Smooth muscle cell of the brain vasculature (primary cell): Measurements from ENCODE around the gene ANG.
"Not testable (repeated sequence)": the region's sequence is repeated elsewhere in the genome, so short reads cannot be mapped to it uniquely, and the experiment has no call there.

Experiments used
- DNase-seq: peaks from one replicate; pipeline ENCODE4 v3.0.0-alpha.2; 2012; ENCODE audit warnings: low read depth, low spot score

ANG gene

DNA sequence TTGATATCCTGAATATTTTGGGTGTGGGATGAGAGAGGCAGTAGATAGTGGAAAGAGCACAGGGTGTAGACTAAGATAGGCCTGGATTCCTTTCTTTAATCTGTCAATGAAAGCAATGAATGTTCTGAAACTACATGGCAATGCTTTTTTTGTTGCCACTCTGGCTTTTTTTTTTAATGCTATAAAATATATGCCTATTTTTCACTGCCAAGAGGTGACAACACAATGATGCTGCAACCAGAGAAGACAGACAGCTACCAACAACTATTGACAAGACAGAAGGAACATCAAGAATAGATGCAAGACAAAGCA, 9.4 kb downstream of the ANG start:
- DNase-seq = no peak

DNA sequence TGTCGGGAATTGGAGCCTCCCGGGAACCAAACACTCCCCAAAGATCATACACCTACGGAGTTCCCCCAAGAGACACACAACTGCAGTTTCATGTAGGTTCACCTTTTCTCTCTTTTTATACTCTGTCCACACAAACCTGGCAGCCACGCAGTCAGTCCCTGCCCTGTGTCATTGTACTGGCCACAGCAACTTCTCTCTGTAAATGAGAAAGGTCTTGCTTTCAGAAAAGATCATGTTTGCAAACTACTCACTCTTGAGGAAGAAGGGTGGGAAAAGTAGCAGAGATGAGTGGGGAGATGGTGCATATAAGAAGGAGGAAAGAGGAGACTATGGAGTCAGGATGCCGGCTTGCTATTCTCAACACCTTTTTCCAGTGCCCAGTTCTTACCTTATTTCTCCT, 10.4 kb downstream of the ANG start:
- DNase-seq = no peak

DNA sequence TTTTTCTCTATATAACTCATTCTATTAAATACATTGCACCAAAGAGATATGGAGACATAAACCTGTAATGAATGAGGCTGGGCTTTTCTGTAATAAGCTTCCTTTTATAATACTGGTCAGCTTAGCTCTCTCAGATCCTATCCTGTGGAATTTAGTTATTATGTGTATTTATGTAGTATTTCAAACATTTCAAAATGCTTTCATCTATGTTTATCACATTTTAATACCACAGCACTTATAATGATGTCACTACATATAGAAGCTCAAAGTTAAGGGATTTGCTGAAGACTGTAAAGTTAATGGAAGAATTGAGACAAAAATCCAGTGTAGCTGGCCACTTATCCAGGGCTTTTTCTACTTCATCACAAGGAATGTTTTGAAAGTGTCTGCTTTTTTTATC, 11.4 kb downstream of the ANG start:
- DNase-seq = no peak

DNA sequence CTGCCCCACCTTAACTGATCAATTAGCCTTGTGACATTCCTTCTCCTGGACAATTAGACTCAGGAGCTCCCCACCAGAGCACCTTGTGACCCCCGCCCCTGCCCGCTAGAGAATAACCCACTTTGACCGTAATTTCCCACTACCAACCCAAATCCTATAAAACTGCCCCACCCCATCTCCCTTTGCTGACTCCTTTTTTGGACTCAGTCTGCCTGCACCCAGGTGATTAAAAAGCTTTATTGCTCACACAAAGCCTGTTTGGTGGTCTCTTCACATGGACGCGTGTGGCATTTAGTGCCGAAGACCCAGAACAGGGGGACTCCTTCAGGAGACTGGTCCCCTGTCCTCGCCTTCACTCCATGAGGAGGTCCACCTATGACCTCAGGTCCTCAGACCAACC, 12.4 kb downstream of the ANG start:
- DNase-seq = not testable (repeated sequence)

DNA sequence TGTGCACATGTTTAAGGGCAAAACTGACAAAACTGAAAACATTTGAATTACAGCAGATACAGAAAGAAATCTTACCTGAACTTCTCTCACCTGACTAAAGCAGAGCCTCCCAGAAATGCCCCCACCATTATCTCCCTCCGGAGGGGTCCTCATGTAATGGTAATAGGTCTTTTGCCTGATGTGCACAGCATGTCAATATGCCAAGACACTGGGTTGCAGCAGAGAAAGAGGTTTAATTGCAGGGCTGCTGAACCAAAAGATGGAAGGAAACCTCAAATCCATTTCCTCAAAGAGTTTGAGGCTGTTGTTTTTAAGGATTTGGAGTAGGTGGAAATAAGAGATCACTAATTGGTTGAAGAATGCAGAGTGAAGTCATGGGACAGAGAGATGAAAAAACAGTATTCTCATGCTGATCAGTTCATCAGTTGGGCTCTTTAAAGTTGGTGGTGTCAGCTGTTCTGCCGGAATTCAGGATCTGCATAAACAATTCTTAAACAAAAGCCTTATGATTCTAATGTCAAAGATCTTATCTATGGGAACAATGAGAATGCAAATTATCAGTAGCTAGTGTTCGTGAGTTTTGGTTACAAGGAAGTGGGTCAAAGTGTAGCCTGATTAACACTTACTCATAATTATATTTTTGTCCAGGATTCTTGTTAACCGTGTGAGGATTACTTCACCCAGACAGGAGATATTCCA, 18.2 kb downstream of the ANG start:
- DNase-seq = no peak

DNA sequence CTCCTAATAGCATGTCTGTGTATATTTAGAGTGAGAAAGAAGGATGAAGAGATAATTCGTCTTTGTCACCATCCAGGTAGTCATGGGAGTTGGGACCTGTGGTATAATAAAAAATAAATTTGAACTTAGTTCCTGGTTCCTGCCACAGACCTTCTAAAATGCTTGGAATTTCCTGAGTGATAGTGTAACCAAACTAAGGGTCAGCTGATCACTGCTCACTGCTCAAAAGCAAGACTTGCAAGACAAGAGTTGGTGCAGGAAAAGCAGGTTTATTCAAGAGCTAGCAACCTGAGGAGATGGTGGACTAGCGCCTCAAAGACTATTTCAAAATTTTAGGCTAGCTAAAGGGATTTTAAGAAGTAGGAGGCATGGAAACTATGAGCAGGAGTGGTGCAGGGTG, 19.1 kb downstream of the ANG start:
- no peak for DNase-seq

DNA sequence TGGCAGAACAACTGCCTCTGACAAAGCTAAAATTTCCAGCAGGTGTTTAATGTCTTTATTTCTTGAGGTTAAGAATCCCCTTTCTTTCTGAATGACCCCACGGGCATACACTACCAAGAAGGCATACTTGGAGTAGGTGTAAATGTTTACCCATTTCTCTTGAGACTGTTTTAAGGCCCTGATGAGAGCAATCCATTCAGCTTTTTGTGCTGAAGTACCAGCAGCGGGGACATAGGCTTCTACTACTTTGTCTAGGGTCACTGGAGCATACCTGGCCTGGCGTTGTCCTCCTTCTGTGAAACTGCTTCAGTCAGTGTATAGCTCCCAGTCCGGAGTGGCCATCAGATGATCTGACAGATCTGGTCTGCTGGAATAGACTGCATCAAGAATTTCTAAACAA, 22.7 kb downstream of the ANG start:
- DNase-seq = no peak

DNA sequence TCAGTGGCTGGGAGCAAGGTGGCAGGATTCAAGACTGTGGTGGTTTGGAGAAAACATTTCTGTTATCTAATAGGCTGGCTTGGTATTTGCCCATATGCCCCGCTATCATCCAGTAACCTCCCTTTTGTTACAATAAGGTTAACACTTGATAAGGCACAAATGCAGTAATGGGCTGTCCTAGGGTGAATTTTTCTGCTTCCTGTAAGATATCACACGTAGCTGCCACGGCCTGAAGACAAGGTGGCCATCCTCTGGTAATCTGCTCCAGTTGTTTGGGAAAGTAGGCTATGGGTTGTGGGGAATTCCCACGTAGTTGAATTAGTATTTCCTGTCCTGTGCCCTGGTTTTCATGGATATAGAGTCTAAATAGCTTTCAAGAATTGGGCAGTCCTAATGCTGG, 23.1 kb downstream of the ANG start:
- DNase-seq = no peak

DNA sequence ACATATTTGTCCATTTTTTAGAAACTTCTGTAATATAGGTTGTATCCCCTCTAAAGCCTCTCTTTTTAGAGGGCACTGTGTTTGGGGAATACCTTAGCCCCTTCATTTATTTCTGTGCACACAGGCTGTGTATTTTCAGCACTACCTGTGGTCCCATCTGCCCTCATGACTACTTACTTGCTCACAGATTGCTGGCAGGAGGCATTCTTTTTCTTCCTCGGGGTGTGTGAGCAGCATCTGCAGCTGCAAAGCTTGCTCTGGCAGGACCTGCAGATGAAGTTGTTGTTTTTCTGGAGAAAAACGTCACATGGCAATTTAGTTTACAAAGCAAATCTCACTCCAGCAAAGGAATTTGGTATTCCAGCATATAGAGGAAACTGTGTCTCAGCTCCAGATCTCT, 24.3 kb downstream of the ANG start:
- DNase-seq = no peak

DNA sequence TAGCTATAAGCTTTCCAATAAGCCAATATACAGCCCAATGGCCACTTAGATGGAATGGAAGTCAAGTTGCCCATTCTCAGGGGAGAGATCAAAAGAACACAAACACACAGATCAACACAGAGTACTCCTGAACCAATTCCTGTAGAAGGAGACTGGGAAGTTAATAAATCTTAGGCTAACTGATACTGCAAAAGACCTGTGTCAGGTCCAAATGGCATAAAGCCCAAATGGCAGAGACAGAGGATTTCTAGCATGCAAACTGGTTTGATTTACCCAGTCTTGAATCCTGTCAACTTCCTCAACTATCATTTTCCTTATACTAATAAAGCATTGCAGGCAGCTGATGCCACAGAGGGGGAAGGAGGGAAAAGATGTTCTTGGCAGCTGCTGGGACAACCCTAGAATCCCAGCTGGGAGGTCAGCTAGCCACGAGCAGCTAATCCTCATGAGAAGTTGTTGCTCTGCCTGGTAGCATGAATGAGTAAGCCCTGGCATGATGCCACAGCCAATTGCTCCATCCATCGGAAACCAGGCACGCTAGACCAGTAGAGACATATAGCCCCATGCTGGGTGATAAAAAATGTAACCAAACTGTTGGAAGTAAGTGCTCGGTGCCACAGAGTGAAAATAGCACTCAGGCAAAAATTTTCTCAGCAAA, 26.2 kb downstream of the ANG start:
- peak; percentile 61 for DNase-seq

DNA sequence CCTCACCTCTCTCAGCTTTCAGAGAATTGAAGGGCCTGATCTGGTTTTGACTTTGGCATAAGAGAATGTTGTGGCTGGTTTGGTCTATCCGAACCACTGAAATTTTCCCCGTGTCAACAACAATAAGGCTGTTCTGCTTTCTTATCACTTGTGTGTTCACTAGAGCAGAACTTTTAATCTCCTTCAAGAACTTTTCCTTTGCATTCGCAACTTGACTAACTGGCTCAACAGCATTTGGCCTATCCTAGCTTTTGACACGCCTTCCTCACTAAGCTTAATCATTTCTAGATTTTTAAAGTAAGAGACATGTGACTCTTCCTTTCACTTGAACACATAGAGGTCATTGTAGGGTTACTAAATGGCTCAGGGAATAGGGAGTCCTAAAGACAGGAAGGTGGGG, 31.2 kb downstream of the ANG start:
- DNase-seq = no peak

DNA sequence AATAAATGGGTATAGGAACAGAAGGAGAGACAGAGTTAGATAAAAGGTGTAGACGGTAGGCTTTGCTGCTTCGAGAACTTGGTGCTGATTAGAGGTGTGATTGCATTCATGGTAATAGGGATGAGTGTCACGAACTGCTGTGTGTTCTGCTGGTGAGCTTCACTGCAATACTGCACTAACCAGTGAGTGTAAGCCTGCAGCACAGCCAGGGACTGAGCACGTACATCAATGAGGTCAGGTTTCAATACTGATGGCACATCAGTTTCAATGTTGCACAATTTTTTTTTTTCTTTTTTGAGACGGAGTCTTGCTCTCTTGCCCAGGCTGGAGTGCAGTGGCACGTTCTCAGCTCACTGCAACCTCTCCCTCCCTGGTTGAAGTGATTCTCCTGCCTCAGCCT, 32.2 kb downstream of the ANG start:
- DNase-seq = no peak

DNA sequence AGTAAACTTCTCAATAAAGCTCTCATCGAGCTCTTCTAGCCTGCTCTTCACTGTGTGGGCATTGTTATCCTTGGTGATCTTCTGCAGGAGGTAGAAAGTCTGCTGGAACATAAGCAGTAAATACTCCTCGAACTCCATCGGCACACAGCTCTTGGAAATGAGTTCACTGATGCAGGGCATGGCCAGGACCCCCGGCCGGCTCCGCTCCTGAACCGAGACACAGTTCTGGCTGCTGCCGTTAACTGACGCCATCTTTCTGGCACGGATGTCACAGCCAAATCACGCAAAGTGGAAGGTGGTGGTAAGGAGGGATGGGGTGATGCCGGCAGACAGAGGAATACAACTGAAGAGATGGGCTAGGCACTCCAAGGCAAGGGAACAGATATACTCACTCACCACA, 33.5 kb downstream of the ANG start:
- no peak for DNase-seq

DNA sequence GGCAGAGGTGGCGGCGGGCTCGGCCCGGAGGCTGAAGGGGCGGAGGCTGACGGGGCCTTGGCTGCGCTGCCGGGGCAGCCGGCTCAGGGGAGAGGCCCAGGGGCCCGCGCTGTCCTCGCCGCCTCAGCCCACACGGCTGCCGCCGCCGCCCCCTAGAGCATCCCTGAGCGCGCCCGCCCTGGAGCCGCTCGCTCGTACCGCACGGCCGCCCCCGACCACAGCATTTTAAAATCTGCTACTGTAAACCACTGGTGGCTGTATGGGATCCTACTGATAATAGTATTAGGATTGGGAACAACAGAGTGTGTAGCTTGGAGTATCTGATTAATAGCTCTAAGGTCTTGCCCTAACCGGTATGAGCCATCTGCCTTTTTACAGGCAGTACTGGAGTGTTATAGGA, 34.9 kb downstream of the ANG start:
- no peak for DNase-seq

DNA sequence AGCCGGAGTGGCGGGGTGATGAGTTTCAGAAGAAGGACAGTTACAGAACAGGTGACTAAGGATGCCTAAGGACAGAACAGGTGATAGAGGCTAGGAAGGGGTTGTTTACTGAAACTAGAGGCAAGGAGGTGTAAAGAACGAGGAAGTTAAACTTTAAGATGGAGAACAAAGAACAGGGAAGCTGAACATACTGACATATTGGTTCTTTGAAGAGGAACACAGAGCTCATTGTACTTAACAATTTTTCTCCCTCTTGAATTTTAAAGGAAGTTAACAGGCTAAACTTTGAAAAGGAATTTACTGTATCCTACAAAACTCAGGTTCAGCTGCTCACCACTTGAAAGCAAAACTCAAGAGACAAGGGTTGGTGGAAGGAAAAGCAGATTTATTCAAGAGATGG, 37.6 kb downstream of the ANG start:
- not testable (repeated sequence) for DNase-seq

DNA sequence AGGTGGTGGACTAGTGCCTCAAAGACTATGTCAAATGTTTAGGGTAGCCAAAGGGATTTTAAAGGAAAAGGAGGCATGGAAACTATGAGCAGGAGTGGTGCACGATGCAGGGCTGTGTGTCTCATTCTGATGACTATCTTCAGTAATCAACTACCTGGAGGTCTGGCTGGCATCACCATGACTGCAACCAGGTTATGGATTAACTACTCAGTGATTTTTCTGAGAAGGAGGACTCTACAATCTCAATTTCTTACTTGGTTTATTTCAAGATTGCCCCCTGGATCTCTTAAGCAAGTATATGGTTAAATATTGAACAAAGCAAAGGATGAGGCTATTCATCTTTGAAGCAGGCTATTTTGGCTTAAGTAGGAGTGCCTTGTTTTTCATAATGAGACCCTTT, 38.0 kb downstream of the ANG start:
- no peak for DNase-seq

DNA sequence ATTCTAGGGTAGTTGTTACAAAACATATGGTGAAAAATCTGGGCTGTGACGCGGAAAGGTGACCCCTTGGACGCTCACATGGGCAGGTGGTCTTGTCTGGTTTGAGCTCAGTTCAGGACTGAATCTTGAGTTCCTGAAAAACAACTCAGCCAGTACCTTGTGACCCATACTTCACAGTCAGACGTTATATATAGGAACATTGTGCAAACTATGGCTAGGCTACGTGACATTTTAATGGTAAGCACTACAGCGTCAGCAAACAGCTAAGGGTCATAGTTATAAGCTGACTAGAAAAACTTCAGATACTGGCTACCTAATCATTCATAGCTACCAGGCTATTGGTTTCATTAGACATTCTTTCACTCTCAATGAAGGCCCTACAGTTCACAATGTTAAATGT, 42.3 kb downstream of the ANG start:
- DNase-seq = no peak

DNA sequence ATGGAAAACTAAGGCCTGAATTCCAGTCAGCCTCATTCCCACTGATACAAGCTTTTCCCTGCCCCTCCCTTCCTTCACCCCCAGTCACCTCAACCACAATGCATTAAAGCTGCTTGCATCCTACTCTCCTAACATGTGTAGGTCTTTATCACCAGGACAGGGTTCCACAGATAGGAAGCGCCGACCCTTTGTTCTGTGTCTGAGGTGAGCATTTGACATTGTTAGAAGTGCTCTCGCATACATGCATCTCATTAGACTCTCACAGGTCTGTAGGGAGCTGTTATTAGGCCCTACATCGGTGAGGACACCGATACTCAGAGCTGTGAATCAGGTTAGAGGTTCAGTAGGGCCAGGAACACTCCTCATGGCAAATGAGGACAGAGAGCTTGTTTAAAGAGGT, 43.9 kb downstream of the ANG start:
- no peak for DNase-seq

DNA sequence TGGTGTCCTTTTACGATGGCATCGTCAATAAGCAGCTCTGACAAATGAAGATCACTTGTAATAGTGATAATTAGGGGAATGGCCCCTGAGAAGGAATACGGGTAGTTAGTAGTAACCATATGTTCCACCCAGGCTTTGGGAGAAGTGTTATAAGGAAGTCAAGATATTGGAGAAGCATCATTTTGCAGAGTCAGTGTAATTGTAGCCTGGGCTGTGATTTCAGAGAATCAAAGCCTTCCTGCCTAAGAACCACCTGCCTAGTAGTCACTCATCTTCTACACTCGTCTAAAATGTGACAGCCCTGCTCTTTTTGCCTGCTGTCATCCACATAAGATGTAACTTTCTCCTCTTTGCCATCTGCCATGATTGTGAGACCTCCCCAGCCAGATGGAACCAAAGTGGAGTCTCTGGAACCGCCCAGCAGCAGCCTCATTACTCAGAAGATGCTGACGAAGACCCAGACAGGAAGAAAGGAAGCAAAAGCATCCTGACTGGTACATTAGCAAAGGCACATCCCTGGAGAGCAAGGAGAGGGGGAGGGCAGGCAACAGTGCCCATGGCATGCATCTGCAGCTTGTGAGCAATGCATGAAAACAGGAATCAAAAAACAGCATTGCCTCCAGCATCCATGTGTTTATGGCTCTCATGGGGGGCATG, 44.5 kb downstream of the ANG start:
- DNase-seq = no peak

DNA sequence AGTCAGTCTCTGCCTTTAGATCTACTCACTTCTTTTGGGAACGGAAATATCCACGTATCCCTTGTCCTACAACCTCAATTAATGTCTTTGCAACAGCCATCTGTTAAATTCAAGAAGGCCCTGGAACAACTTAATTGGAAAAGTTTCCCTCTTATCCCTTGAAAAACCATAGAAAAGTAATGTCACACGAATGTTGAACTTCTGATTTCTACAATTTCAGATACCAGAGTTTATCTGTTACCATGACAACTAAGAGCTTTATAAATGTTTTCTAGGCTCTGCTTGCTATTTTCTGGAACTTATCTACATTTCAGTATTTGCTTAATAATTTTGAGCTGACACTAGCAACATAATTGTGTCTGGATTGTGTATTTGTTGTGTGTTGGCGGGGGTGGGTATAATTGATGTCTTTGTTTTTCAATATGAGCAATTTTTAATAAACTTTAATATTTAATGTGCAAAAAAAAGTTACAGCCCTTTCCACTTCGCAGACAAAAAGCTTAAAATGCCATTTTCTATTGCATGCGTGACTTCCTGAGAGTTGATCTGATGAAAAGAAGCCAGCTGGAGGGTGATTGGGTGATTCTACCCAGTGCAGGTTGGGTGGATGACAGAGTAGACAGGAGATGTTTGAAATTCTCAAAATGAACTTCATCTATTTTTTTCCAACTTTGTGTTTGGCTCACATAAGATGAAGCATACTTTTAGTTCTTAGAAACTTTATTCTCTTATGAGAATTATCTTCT, 45.3 kb downstream of the ANG start:
- no peak for DNase-seq

DNA sequence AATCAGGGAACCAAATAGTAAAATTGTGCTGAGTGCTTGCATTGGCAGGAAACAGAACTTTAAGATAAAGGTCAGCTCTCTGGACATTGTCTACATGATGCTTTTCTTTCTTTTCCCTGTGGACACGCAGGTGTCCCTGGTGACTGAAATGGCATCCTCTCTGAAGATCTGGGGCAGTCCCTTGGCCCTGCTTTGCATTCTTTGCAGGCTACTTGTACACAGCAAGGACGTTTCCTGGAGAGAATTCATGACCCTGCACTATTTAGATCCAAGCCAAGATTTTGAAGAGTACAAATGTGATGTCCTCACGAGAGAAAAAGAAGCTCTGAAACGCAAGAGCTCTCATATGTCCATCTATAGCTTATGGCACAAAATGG, 45.9 kb downstream of the ANG start:
- no peak for DNase-seq

DNA sequence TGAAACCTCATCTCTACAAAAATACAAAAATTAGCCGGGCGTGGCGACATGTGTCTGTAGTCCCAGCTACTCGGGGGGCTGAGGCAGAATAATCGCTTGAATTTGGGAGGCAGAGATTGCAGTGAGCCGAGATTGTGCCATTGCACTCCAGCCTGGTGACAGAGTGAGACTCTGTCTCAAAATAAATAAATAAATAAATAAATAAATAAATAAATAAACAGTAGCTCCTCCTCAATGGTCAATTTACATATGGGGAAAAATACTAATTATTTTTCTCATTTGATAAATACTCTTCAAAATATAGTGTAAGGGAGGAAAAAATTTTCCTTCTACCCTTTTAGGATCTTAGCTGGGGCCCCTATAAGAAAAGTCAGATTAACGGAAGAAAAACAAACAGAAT, 49.7 kb downstream of the ANG start:
- not testable (repeated sequence) for DNase-seq

DNA sequence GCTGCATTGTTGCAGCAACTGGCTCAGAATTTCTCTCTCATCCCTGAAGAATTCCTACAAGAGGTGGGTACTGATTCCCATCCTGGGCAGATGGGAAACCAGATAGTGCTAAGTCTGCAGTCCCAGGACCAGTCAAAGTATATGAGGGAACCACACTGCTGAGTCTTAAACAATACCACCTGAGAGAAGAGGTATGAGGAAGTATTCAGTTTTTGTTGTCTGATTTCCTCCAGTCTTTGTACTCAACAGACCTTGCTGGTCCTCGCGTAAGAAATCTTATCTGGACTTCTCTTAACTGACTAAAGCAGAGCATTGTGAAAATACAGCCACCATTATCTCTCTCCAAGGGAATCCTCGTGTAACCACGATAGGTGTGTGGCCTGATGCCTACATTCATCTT, 53.6 kb downstream of the ANG start:
- no peak for DNase-seq
